ENCODE measurements around the gene LILRA6.
"Not testable (repeated sequence)": the region's sequence is repeated elsewhere in the genome, so short reads cannot be mapped to it uniquely, and the experiment has no call there.

Gene LILRA6

GRCh38 chr19:54262470-54262869 is 19.9 kb upstream of the LILRA6 start:
- no peak for DNase-seq (ENCODE audit: low read depth)

GRCh38 chr19:54262066-54262465 is 19.5 kb upstream of the LILRA6 start:
- DNase-seq (ENCODE audit: low read depth) = no peak

- no peak for DNase-seq (ENCODE audit: low read depth)
Observed at GRCh38 chr19:54257116-54257480, 14.5 kb upstream of the LILRA6 start, which contains the start of gene LILRB5. Gene LILRB5, minus strand, starts transcription at chr19:54257273. Its CDS starts 80 bp downstream, at chr19:54257193.

- no peak for DNase-seq (ENCODE audit: low read depth)
Observed at GRCh38 chr19:54256250-54257115, 13.9 kb upstream of the LILRA6 start.

- no peak for DNase-seq (ENCODE audit: low read depth)
Observed at GRCh38 chr19:54255105-54255775, 12.7 kb upstream of the LILRA6 start.

- DNase-seq (ENCODE audit: low read depth) = no peak
Observed at GRCh38 chr19:54254195-54254906, 11.8 kb upstream of the LILRA6 start.

- no peak for DNase-seq (ENCODE audit: low read depth)
Observed at GRCh38 chr19:54253331-54254194, 11.0 kb upstream of the LILRA6 start.

GRCh38 chr19:54252845-54253244 is 10.3 kb upstream of the LILRA6 start:
- DNase-seq (ENCODE audit: low read depth) = no peak

- no peak for DNase-seq (ENCODE audit: low read depth)
Observed at GRCh38 chr19:54252243-54252642, 9.7 kb upstream of the LILRA6 start.

- peak; percentile 40 for DNase-seq (ENCODE audit: low read depth)
Observed at GRCh38 chr19:54248016-54248601, 5.5 kb upstream of the LILRA6 start.

GRCh38 chr19:54247106-54247930 is 4.7 kb upstream of the LILRA6 start:
- no peak for DNase-seq (ENCODE audit: low read depth)

- no peak for DNase-seq (ENCODE audit: low read depth)
Observed at GRCh38 chr19:54245936-54246335, 3.3 kb upstream of the LILRA6 start.

- not testable (repeated sequence) for DNase-seq (ENCODE audit: low read depth)
Observed at GRCh38 chr19:54243809-54244208, 1.2 kb upstream of the LILRA6 start.

- DNase-seq (ENCODE audit: low read depth) = not testable (repeated sequence)
Observed at GRCh38 chr19:54242234-54242633, 356 bp downstream of the LILRA6 start.

- DNase-seq (ENCODE audit: low read depth) = not testable (repeated sequence)
Observed at GRCh38 chr19:54240372-54241336, 1.9 kb downstream of the LILRA6 start.

GRCh38 chr19:54239491-54240371 is 2.9 kb downstream of the LILRA6 start:
- not testable (repeated sequence) for DNase-seq (ENCODE audit: low read depth)

- no peak for DNase-seq (ENCODE audit: low read depth)
Observed at GRCh38 chr19:54233941-54234340, 8.6 kb downstream of the LILRA6 start.

Measured in EH (cell line).